Activated T-cell treated with anti-CD3 and anti-CD28 coated beads, Interleukin-2, amount 50 U/mL, for 24 hours (primary cell): ENCODE measurements around the gene DKC1.

Experiments used
- DNase-seq: peaks from one replicate; pipeline ENCODE4 v3.0.0-alpha.2; 2020
- H3K27ac Mint-ChIP-seq: 2 replicates; pipeline ENCODE4 v1.8.0; 2020; ENCODE audit warnings: mild to moderate bottlenecking, mixed read lengths
- H3K27me3 Mint-ChIP-seq: 2 replicates; pipeline ENCODE4 v1.8.0; 2020; ENCODE audit warnings: mixed read lengths
- H3K36me3 Mint-ChIP-seq: 2 replicates; pipeline ENCODE4 v1.8.0; 2020; ENCODE audit warnings: low read depth, mixed read lengths
- H3K4me1 Mint-ChIP-seq: 2 replicates; pipeline ENCODE4 v1.8.0; 2020; ENCODE audit warnings: low read depth, mixed read lengths
- H3K4me3 Mint-ChIP-seq: 2 replicates; pipeline ENCODE4 v1.8.0; 2020; ENCODE audit warnings: mild to moderate bottlenecking, moderate library complexity, mixed read lengths
- H3K9me3 Mint-ChIP-seq: 2 replicates; pipeline ENCODE4 v1.8.0; 2020; ENCODE audit warnings: mixed read lengths

The DKC1 gene

GRCh38 chrX:154762537-154763296, at the start of gene DKC1:
Gene DKC1 (plus strand): TSS chrX:154762864. CDS start chrX:154762966, 102 bp downstream.
- peaks cover 41% of the 10 kb centered on the region for H3K36me3 Mint-ChIP-seq

DNA sequence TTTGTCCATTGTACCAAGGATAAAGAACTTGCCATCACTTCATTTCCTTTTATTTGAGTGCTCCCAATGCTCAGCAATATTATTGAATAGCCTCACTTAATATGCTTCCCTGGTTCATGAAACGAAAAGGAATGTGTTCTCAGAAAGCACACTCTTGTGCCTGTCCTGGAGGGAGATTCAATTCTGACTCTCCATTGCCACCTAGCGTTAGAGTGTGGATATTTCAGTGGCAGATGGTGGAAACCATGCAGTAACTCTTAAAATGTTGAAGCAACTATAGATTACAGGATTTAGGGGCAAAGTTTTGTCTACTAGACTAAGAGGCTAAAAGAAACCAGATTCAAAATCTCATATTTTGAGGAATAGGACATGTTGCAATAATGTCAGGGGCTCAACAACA, 47.7 kb upstream of the DKC1 start:
- Mint-ChIP-seq H3K27me3 (peaks cover 11% of the 10 kb centered on the region), H3K36me3 (peaks cover 3% of the 10 kb centered on the region), H3K9me3 (no peaks in the 10 kb centered on the region), H3K27ac (no peak overlapping the region), H3K4me3 (no peak overlapping the region), H3K4me1 (peaks cover 52% of the 10 kb centered on the region)
- no peak for DNase-seq

More at GRCh38 chrX:154762537-154763296, at the start of gene DKC1:
- peak within 1 kb of the TSS; percentile 95 for H3K27ac Mint-ChIP-seq
- peaks cover 2% of the 10 kb centered on the region for H3K27me3 Mint-ChIP-seq
- H3K4me3 Mint-ChIP-seq: peak within 1 kb of the TSS; percentile 91
- DNase-seq: peak; percentile 94
- H3K4me1 Mint-ChIP-seq: peaks cover 47% of the 10 kb centered on the region
- H3K9me3 Mint-ChIP-seq: no peaks in the 10 kb centered on the region

- Mint-ChIP-seq H3K9me3 (no peaks in the 10 kb centered on the region), H3K4me1 (peaks cover 51% of the 10 kb centered on the region)
Observed at GRCh38 chrX:154715825-154716224, 46.8 kb upstream of the DKC1 start.

DNA sequence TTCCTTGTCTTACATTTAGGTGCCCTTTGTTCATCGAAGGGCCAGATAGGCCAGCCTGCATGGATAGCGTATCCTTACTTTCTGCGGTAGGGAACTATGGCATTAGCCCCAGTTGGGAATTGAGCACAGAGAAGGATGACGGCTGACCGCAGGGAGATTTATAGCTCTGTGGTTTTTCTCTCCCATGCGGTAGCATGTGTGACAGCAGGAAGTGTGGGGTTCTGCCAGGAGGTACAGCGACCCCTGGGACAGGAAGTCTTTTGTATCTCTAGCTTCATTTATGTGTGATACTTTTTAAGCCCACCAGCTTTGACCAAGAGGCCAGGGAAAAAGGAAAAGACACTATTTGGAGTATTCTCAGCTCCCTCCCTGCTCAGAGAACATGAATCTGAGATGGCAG, 44.8 kb upstream of the DKC1 start:
- Mint-ChIP-seq H3K4me3 (no peak overlapping the region), H3K4me1 (peaks cover 38% of the 10 kb centered on the region), H3K36me3 (no peaks in the 10 kb centered on the region), H3K27ac (peak overlapping the region; percentile 77), H3K27me3 (peaks cover 11% of the 10 kb centered on the region), H3K9me3 (no peaks in the 10 kb centered on the region)
- DNase-seq: no peak

More at GRCh38 chrX:154715825-154716224, 46.8 kb upstream of the DKC1 start:
- Mint-ChIP-seq H3K27ac (no peak overlapping the region), H3K36me3 (no peaks in the 10 kb centered on the region), H3K4me3 (no peak overlapping the region), H3K27me3 (peaks cover 11% of the 10 kb centered on the region)
- DNase-seq: no peak

GRCh38 chrX:154718616-154719015, 44.0 kb upstream of the DKC1 start:
- Mint-ChIP-seq H3K27ac (peak overlapping the region; percentile 77), H3K36me3 (no peaks in the 10 kb centered on the region), H3K27me3 (peaks cover 11% of the 10 kb centered on the region), H3K4me3 (no peak overlapping the region), H3K9me3 (no peaks in the 10 kb centered on the region), H3K4me1 (peaks cover 34% of the 10 kb centered on the region)
- no peak for DNase-seq

- H3K4me3 Mint-ChIP-seq: peak overlapping the region; percentile 0
- no peaks in the 10 kb centered on the region for H3K36me3 Mint-ChIP-seq
- H3K9me3 Mint-ChIP-seq: no peaks in the 10 kb centered on the region
- peak overlapping the region; percentile 77 for H3K27ac Mint-ChIP-seq
- no peak for DNase-seq
- peaks cover 11% of the 10 kb centered on the region for H3K27me3 Mint-ChIP-seq
- H3K4me1 Mint-ChIP-seq: peaks cover 36% of the 10 kb centered on the region
Observed at GRCh38 chrX:154719132-154719675, 43.5 kb upstream of the DKC1 start.

DNA sequence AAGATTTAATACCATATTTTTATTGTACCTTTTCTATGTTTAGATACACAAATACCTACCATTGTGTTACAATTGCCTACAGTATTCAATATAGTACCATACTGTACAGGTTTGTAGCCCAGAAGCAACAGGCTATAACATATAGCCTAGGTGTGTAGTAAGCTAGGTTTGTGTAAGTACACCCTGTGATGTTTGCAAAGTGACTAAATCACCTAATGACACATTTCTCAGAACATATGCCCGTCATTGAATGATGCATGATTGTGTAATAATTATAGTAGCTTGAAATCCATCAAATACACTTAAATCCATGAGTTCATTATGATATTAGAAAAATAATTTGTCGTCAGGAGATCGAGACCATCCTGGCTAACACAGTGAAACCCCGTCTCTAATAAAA, 42.6 kb upstream of the DKC1 start:
- Mint-ChIP-seq H3K4me1 (peaks cover 41% of the 10 kb centered on the region), H3K36me3 (no peaks in the 10 kb centered on the region), H3K27ac (peak overlapping the region; percentile 77), H3K27me3 (peaks cover 10% of the 10 kb centered on the region), H3K9me3 (no peaks in the 10 kb centered on the region), H3K4me3 (no peak overlapping the region)
- no peak for DNase-seq

- Mint-ChIP-seq H3K36me3 (no peaks in the 10 kb centered on the region), H3K27ac (no peak overlapping the region), H3K4me1 (peaks cover 50% of the 10 kb centered on the region), H3K9me3 (no peaks in the 10 kb centered on the region), H3K4me3 (no peak overlapping the region), H3K27me3 (peaks cover 9% of the 10 kb centered on the region)
- DNase-seq: no peak
Observed at GRCh38 chrX:154721155-154721554, 41.5 kb upstream of the DKC1 start.

- no peak overlapping the region for H3K4me3 Mint-ChIP-seq
Observed at GRCh38 chrX:154724993-154725756, 37.5 kb upstream of the DKC1 start.

DNA sequence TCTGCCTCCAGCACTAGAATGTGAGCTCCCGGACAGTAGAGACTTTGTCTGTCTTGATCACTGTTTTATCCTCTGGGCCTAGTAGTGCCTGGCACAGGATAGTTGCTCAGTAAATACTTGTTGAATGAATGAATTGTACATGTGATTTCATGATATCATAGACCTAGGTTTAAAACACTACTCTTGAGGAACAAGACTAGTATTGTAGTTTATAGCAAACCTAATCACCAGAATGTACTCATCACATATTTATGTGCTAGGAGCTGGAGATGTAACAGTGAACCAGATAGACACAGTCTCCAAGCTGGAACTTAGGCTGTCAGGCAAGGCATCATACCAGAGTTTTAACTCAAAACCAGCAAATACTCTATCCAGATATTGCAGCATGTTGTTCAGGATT, 35.2 kb upstream of the DKC1 start:
- Mint-ChIP-seq H3K4me3 (no peak overlapping the region), H3K27me3 (peaks cover 2% of the 10 kb centered on the region), H3K9me3 (no peaks in the 10 kb centered on the region), H3K27ac (no peak overlapping the region), H3K4me1 (peaks cover 67% of the 10 kb centered on the region), H3K36me3 (no peaks in the 10 kb centered on the region)
- DNase-seq: no peak

More at GRCh38 chrX:154724993-154725756, 37.5 kb upstream of the DKC1 start:
- H3K36me3 Mint-ChIP-seq: no peaks in the 10 kb centered on the region
- DNase-seq: no peak
- peaks cover 52% of the 10 kb centered on the region for H3K4me1 Mint-ChIP-seq
- H3K9me3 Mint-ChIP-seq: no peaks in the 10 kb centered on the region
- H3K27me3 Mint-ChIP-seq: no peaks in the 10 kb centered on the region
- H3K27ac Mint-ChIP-seq: peak overlapping the region; percentile 31

DNA sequence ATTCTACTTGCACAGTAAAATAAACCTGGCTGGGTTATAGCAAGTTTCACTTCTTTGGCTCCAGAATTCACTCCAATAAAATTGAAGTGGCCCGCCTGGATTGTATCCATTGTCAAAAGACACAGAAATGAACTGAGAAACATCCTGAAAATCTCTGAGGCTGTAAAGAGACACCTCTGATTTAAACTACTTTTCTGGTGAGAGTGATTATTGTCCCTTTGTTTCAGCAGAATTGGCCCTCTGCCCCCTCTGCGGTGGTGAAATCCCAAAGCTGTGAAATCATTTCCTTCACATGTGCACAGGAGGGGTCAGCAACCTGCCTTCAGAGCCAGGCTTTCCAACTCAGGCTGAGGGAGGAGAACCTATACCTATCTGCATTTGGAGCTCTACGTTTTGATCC, 34.8 kb upstream of the DKC1 start:
- Mint-ChIP-seq H3K9me3 (no peaks in the 10 kb centered on the region), H3K4me3 (no peak overlapping the region), H3K4me1 (peaks cover 71% of the 10 kb centered on the region), H3K36me3 (no peaks in the 10 kb centered on the region), H3K27me3 (peaks cover 2% of the 10 kb centered on the region), H3K27ac (no peak overlapping the region)
- DNase-seq: no peak

GRCh38 chrX:154728431-154729190, 34.1 kb upstream of the DKC1 start:
- H3K4me1 Mint-ChIP-seq: peaks cover 76% of the 10 kb centered on the region
- H3K4me3 Mint-ChIP-seq: no peak overlapping the region
- no peaks in the 10 kb centered on the region for H3K36me3 Mint-ChIP-seq

GRCh38 chrX:154729439-154729838, 33.2 kb upstream of the DKC1 start:
- Mint-ChIP-seq H3K4me3 (no peak overlapping the region), H3K27ac (no peak overlapping the region), H3K36me3 (no peaks in the 10 kb centered on the region), H3K27me3 (peaks cover 5% of the 10 kb centered on the region), H3K4me1 (peaks cover 80% of the 10 kb centered on the region), H3K9me3 (no peaks in the 10 kb centered on the region)
- DNase-seq: no peak

More at GRCh38 chrX:154728431-154729190, 34.1 kb upstream of the DKC1 start:
- Mint-ChIP-seq H3K9me3 (no peaks in the 10 kb centered on the region), H3K27me3 (peaks cover 2% of the 10 kb centered on the region), H3K27ac (no peak overlapping the region)
- no peak for DNase-seq

DNA sequence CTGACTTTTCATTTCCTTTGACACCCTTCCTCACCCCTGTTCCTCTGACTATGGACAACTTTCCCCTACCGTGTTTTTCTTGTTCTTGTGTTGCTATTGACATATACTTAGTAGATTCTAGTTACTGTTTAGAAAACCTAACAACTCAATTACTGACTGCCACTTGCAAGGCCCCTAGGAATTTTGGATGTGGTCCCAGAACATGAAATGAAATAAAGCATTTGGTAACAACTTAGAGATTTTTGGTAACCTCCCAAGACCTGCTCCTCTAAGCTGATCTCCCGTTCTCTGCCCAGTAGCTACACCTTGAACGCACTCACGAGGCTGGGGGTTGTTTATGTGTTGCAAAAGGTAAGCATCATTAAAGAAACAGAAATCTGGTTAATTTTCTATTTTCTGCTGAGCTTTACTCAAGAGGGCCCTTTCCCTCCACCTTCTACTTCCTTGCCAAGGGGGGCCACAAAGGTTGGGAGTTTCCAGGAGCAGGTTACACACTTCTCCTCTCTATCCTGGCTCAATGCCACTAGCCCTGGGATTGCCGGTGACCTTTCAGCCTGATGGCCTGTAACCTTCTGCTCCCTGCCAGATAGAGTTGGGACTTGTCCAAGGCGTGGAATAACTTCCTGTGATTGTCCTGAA, 32.3 kb upstream of the DKC1 start:
- H3K36me3 Mint-ChIP-seq: no peaks in the 10 kb centered on the region
- H3K27me3 Mint-ChIP-seq: peaks cover 5% of the 10 kb centered on the region
- no peaks in the 10 kb centered on the region for H3K9me3 Mint-ChIP-seq
- DNase-seq: no peak
- no peak overlapping the region for H3K4me3 Mint-ChIP-seq
- H3K27ac Mint-ChIP-seq: no peak overlapping the region
- peaks cover 80% of the 10 kb centered on the region for H3K4me1 Mint-ChIP-seq
